HCT116 (cell line): Measurements from ENCODE around the gene LMAN1L. TPM values are rescaled to one million over a fixed set of nuclear protein-coding genes. Genes with fewer than 3 reads are reported as not detected.

Source experiments
- ATAC-seq: fragments of 200-7000 bp; cut with Tn5 transposase; 2 replicates; pipeline ENCODE4 v1.9.1; 2020; ENCODE audit warnings: mild to moderate bottlenecking, moderate library complexity
- BruUV-seq: library from RNA; stranded (reverse); fragments of 400-500 nt; replicated peaks from 2 replicates; lab custom pipeline; 2021; lab: Mats Ljungman, UMichigan
- CTCF ChIA-PET: fragments of 300-600 bp; sonication (Branson Sonifier 250); formaldehyde crosslinking; loops from one replicate; lab custom pipeline; 2021; ENCODE audit warnings: antibody characterized with exemption; lab: Charles Lee
- POLR2A ChIA-PET: fragments of 300-600, 350-600 bp; sonication (Branson Sonifier 250); formaldehyde crosslinking; loops from one replicate; lab custom pipeline; 2021; ENCODE audit warnings: antibody characterized with exemption; lab: Charles Lee
- RAD21 ChIA-PET, 2 experiments: fragments of 300-600 bp; sonication (Branson Sonifier 250); formaldehyde crosslinking; loops; one replicate each; lab custom pipeline; 2023; ENCODE audit warnings: low total read pairs in 2 of 2; ENCODE audit not compliant: uncharacterized antibody in 2 of 2, unreplicated experiment in 2 of 2, low non-redundant PET in 1 of 2; lab: Charles Lee
- DNase-seq: peaks from one replicate; pipeline ENCODE4 v3.0.0-alpha.2; 2010; ENCODE audit warnings: low read depth, low spot score
- H2AFZ ChIP-seq: fragments of 200-600 bp; shearing (Covaris generic), sonication (generic); 2 replicates; pipeline ENCODE4 v1.6.1; 2017; ENCODE audit warnings: low read depth, mixed run types, mixed read lengths, antibody characterized with exemption, low read length; ENCODE audit not compliant: poor library complexity, severe bottlenecking
- H3K27ac ChIP-seq: 2 replicates; pipeline ENCODE4 v1.5.1; 2012; ENCODE audit warnings: low read depth, low read length
- H3K27me3 ChIP-seq: fragments of 200-600 bp; sonication (generic); 2 replicates; pipeline ENCODE4 v1.6.1; 2016; ENCODE audit warnings: mixed run types, low read length, mixed read lengths; ENCODE audit not compliant: insufficient read depth
- H3K36me3 ChIP-seq, 2 experiments: fragments of 200-500 bp in 1 of 2; fragments of 200-600 bp in 1 of 2; sonication (Bioruptor generic) in 1 of 2; sonication (generic) in 1 of 2; 2 replicates each; pipeline versions ENCODE4 v1.5.1 to v1.6.1; 2014 to 2016; ENCODE audit warnings: low read length in 2 of 2, inconsistent platforms in 1 of 2, mixed read lengths in 1 of 2, mixed run types in 1 of 2; ENCODE audit not compliant: insufficient read depth in 2 of 2, control insufficient read depth in 1 of 2
- H3K4me1 ChIP-seq, 2 experiments: fragments of 200-600 bp in 1 of 2; sonication (generic) in 1 of 2; 2 replicates each; pipeline versions ENCODE4 v1.5.1 to v1.6.1; 2012 to 2017; ENCODE audit warnings: low read length in 2 of 2, inconsistent platforms in 1 of 2, mild to moderate bottlenecking in 1 of 2, mixed read lengths in 1 of 2, mixed run types in 1 of 2, moderate library complexity in 1 of 2; ENCODE audit not compliant: insufficient read depth in 2 of 2, control insufficient read depth in 1 of 2
- H3K4me2 ChIP-seq: fragments of 200-600 bp; sonication (generic); 2 replicates; pipeline ENCODE4 v1.6.1; 2017; ENCODE audit warnings: mixed run types, low read length, mixed read lengths
- H3K4me3 ChIP-seq, 2 experiments: fragments of 200-600 bp in 1 of 2; sonication (generic) in 1 of 2; replicated peaks in 1 of 2; 2 replicates each; pipeline ENCODE4 v1.5.1; 2011 to 2016; ENCODE audit warnings: low read length in 2 of 2, control low read depth in 1 of 2, low read depth in 1 of 2, mild to moderate bottlenecking in 1 of 2, mixed read lengths in 1 of 2, mixed run types in 1 of 2
- H3K79me2 ChIP-seq: fragments of 200-600 bp; sonication (generic); 2 replicates; pipeline ENCODE4 v1.6.1; 2017; ENCODE audit warnings: mild to moderate bottlenecking, mixed run types, low read length, moderate library complexity, mixed read lengths; ENCODE audit not compliant: insufficient read depth
- H3K9ac ChIP-seq: fragments of 200-600 bp; sonication (generic); 2 replicates; pipeline ENCODE4 v1.6.1; 2016; ENCODE audit warnings: low read length, mixed read lengths
- H3K9me2 ChIP-seq: fragments of 200-600 bp; sonication (generic), shearing (Covaris generic); 2 replicates; pipeline ENCODE4 v1.6.1; 2017; ENCODE audit warnings: mixed run types, mild to moderate bottlenecking, moderate library complexity; ENCODE audit not compliant: insufficient read depth
- H3K9me3 ChIP-seq, 2 experiments: fragments of 200-500 bp in 1 of 2; fragments of 200-600 bp in 1 of 2; sonication (Bioruptor generic) in 1 of 2; sonication (generic) in 1 of 2; 2 replicates each; pipeline ENCODE4 v1.6.1; 2014 to 2017; ENCODE audit warnings: low read length in 2 of 2, mixed read lengths in 2 of 2, inconsistent platforms in 1 of 2, low read depth in 1 of 2, mild to moderate bottlenecking in 1 of 2, mixed run types in 1 of 2, moderate library complexity in 1 of 2; ENCODE audit not compliant: control insufficient read depth in 1 of 2, insufficient read depth in 1 of 2
- H4K20me1 ChIP-seq: fragments of 200-600 bp; sonication (generic), shearing (Covaris generic); 2 replicates; pipeline ENCODE4 v1.6.1; 2017; ENCODE audit warnings: mixed run types, mild to moderate bottlenecking, moderate library complexity; ENCODE audit not compliant: insufficient read depth
- CTCF ChIP-seq, 3 experiments: fragments of 200-600 bp in 1 of 3; sonication (generic) in 1 of 3; IDR thresholded peaks in 2 of 3; conservative IDR thresholded peaks in 1 of 3; 2 replicates each; pipeline ENCODE4 v1.5.1; 2012 to 2017; ENCODE audit warnings: low read depth in 2 of 3, low read length in 2 of 3, antibody characterized with exemption in 1 of 3, borderline replicate concordance in 1 of 3, control low read depth in 1 of 3, mild to moderate bottlenecking in 1 of 3, mixed read lengths in 1 of 3, mixed run types in 1 of 3, moderate library complexity in 1 of 3; ENCODE audit not compliant: insufficient read depth in 1 of 3
- EZH2 ChIP-seq: fragments of 200-600 bp; sonication (generic); IDR thresholded peaks from 2 replicates; pipeline ENCODE4 v1.6.1; 2017; ENCODE audit warnings: antibody characterized with exemption, mixed run types
- POLR2AphosphoS5 ChIP-seq: IDR thresholded peaks from 2 replicates; pipeline ENCODE4 v1.6.1; 2011; ENCODE audit warnings: mild to moderate bottlenecking, low read depth, low read length, moderate library complexity
- RAD21 ChIP-seq: IDR thresholded peaks from 2 replicates; pipeline ENCODE4 v1.6.1; 2012; ENCODE audit warnings: low read depth, mild to moderate bottlenecking
- SRF ChIP-seq: IDR thresholded peaks from 2 replicates; pipeline ENCODE4 v1.6.1; 2012; ENCODE audit warnings: low read depth
- TCF7L2 ChIP-seq: IDR thresholded peaks from 2 replicates; pipeline ENCODE4 v1.7.0; 2011; ENCODE audit warnings: borderline replicate concordance, inconsistent platforms; ENCODE audit not compliant: insufficient read depth, insufficient read length; ENCODE audit errors: extremely low read depth
- ZFX ChIP-seq: fragments of 450-650 bp; IDR thresholded peaks from 2 replicates; pipeline ENCODE4 v1.6.1; 2017
- intact Hi-C: fragments of 100-400 bp; cut with micrococcal nuclease; formaldehyde crosslinking; loops from 2 replicates; pipeline ENCODE4 v1.10.0; 2022
- total RNA-seq: library from RNA; stranded (reverse); gene quantifications from one replicate; pipeline ENCODE4 v1.2.1, GENCODE V29; 2021; ENCODE audit not compliant: unreplicated experiment

LMAN1L gene
- total RNA-seq, 1 experiment from 2014 or later: 0.17 TPM

DNA sequence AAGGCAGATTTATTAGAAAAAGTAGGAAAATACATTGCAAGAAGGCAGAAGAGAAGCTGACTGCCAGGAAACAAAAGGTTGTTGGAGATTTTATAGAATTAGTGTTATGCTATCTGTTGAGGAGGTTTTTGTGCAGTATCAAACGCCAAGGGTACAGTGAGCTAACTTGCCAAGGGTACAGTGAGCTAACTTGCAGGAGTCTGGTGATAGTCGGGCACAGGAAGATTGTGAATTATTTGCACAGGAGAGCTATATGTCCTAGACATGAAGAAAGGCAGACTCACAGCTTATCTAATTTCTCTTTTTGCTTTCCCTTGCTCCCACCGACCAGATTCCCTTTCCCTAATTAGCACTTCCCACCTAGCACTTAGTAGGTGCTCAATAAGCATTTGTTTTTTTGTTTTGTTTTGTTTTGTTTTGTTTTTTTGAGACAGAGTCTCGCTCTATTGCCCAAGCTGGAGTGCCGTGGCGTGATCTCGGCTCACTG is 33.4 kb upstream of the LMAN1L start:
- ATAC-seq (no peak), DNase-seq (no peak)
- Histone ChIP-seq H3K9me2 (no peaks in the 10 kb centered on the region), H4K20me1 (no peaks in the 10 kb centered on the region), H3K4me1 (peaks cover 14 to 20% of the 10 kb centered on the region in 2 experiments), H3K4me2 (no peak overlapping the region), H2AFZ (no peak overlapping the region), H3K27me3 (no peaks in the 10 kb centered on the region), H3K27ac (no peak overlapping the region), H3K4me3 (no peak overlapping the region), H3K9ac (no peak overlapping the region), H3K9me3 (no peaks in the 10 kb centered on the region), H3K36me3 (no peaks in the 10 kb centered on the region; a peak in 1 of 4 replicates), H3K79me2 (peaks cover 19% of the 10 kb centered on the region)
- BruUV-seq: no TSS peak
- POLR2A ChIA-PET: no interaction called here
- CTCF ChIA-PET: interaction anchor here (0.8 to 2.1 kb wide), 4 partner anchors 8 to 158 kb away, joined by 4 to 10 read pairs (median 6); no protein-coding TSS in a partner anchor
- RAD21 ChIA-PET: no interaction called here
- TF ChIP-seq EZH2 (no peak), POLR2AphosphoS5 (no peak), TCF7L2 (no peak), CTCF (IDR thresholded peaks at IDR 0.05 in 2 of 3, conservative IDR thresholded peaks at IDR 0.05 in 1 of 3; ENCODE audit: borderline replicate concordance in 1 of 3, insufficient read depth in 1 of 3, low read depth in 2 of 3, low read length in 2 of 3) (no peak), RAD21 (no peak), SRF (no peak), ZFX (no peak)
- intact Hi-C loops: no loop called here
